Testis (tissue), 3 donors: ENCODE measurements around the gene SMARCD1. TPM values are rescaled to one million over a fixed set of nuclear protein-coding genes. Genes with fewer than 3 reads are reported as not detected.

Experiments
- DNase-seq: peaks from one replicate; pipeline ENCODE4 v3.0.0-alpha.2; 2019
- H3K27ac ChIP-seq, 2 donors: fragments of 200-600 bp; sonication (generic); one replicate each; pipeline ENCODE4 v1.5.1; 2019
- H3K27me3 ChIP-seq: fragments of 200-600 bp; sonication (generic); one replicate; pipeline ENCODE4 v1.5.1; 2019
- H3K36me3 ChIP-seq: fragments of 200-600 bp; sonication (generic); one replicate; pipeline ENCODE4 v1.5.1; 2017; ENCODE audit warnings: low read depth; ENCODE audit errors: missing control alignments
- H3K4me1 ChIP-seq: fragments of 200-600 bp; sonication (generic); one replicate; pipeline ENCODE4 v1.5.1; 2019
- H3K4me3 ChIP-seq, 2 donors: fragments of 200-600 bp; sonication (generic); one replicate each; pipeline ENCODE4 v1.5.1; 2017 to 2019
- H3K9me3 ChIP-seq: fragments of 200-600 bp; sonication (generic); one replicate; pipeline ENCODE4 v1.5.1; 2017
- POLR2A ChIP-seq: fragments of 450-650 bp; IDR thresholded peaks from one replicate; pipeline ENCODE4 v1.6.1; 2017; ENCODE audit warnings: antibody characterized with exemption, mild to moderate bottlenecking, moderate library complexity
- WGBS, 2 donors: methylation state at CpG; one replicate each; pipeline ENCODE4 v1.1.5; 2018; 5-methylcytosine and 5-hydroxymethylcytosine counted together
- intact Hi-C: fragments of 100-400 bp; cut with DNase I; formaldehyde crosslinking; loops from one replicate; pipeline ENCODE4 v1.15.1; 2023; ENCODE audit warnings: low total_unique reads
- polyA plus RNA-seq: library from polyadenylated mRNA; stranded (reverse); fragments of 350-450 nt; fragmentation: Illumina TruSeq; extraction: RNeasy Lipid Tissue Mini Kit (QIAGEN cat#74804); gene quantifications from one replicate; pipeline ENCODE4 v1.2.3, GENCODE V29; 2014; ENCODE audit warnings: low read depth, low replicate concordance; ENCODE audit not compliant: insufficient read depth
- total RNA-seq, 2 donors: library from RNA; depleted of rRNA; stranded (reverse); fragments of >200 nt; gene quantifications; one replicate each; pipeline ENCODE4 v1.2.3, GENCODE V29; 2016
- TF ChIP-seq, protein P1 (sequence below), 3 experiments: fragments of 450-650 bp in 2 of 3; fragments of 200-600 bp in 1 of 3; sonication (generic) in 1 of 3; IDR thresholded peaks; one replicate each; pipeline ENCODE4 v1.5.1; 2016 to 2019; ENCODE audit warnings: antibody characterized with exemption in 3 of 3, mild to moderate bottlenecking in 2 of 3, moderate library complexity in 1 of 3

Gene SMARCD1
- total and polyA plus RNA-seq, 3 donors from 2014 or later = 67.3 to 99.0 (median 87.6) TPM

GRCh38 chr12:50085615-50086072 is 502 bp downstream of the SMARCD1 start:
- TF ChIP-seq, protein P1, sequence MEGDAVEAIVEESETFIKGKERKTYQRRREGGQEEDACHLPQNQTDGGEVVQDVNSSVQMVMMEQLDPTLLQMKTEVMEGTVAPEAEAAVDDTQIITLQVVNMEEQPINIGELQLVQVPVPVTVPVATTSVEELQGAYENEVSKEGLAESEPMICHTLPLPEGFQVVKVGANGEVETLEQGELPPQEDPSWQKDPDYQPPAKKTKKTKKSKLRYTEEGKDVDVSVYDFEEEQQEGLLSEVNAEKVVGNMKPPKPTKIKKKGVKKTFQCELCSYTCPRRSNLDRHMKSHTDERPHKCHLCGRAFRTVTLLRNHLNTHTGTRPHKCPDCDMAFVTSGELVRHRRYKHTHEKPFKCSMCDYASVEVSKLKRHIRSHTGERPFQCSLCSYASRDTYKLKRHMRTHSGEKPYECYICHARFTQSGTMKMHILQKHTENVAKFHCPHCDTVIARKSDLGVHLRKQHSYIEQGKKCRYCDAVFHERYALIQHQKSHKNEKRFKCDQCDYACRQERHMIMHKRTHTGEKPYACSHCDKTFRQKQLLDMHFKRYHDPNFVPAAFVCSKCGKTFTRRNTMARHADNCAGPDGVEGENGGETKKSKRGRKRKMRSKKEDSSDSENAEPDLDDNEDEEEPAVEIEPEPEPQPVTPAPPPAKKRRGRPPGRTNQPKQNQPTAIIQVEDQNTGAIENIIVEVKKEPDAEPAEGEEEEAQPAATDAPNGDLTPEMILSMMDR (IDR thresholded peaks at IDR 0.05) = no peak
- no peak for TF ChIP-seq POLR2A
- Histone ChIP-seq H3K4me1 (peaks cover 8% of the 10 kb centered on the region), H3K9me3 (no peaks in the 10 kb centered on the region), H3K27ac (peak overlapping the region; percentile 89 to 96), H3K4me3 (peak overlapping the region; percentile 81 to 97), H3K36me3 (no peaks in the 10 kb centered on the region), H3K27me3 (no peaks in the 10 kb centered on the region)
- DNase-seq = no peak
- 1 to 3% methylated on average over 8 of the region's 8 CpGs for whole genome bisulfite sequencing, 2 donors
- intact Hi-C loops = no loop called here

GRCh38 chr12:50086148-50086547 is 1.0 kb downstream of the SMARCD1 start:
- intact Hi-C loops = no loop called here
- Histone ChIP-seq H3K9me3 (no peaks in the 10 kb centered on the region), H3K27me3 (no peaks in the 10 kb centered on the region), H3K4me1 (peaks cover 8% of the 10 kb centered on the region), H3K27ac (peak overlapping the region in 1 of 2 donors; percentile 96), H3K4me3 (no peak overlapping the region), H3K36me3 (no peaks in the 10 kb centered on the region)
- WGBS, 2 donors = 63 to 67% methylated on average over 1 to 5 of the region's 5 CpGs
- no peak for TF ChIP-seq POLR2A
- TF ChIP-seq, protein P1 (IDR thresholded peaks at IDR 0.05) = no peak
- no peak for DNase-seq

- no peak overlapping the region for H3K27ac ChIP-seq
- H3K9me3 ChIP-seq = no peaks in the 10 kb centered on the region
- H3K36me3 ChIP-seq = no peaks in the 10 kb centered on the region
- intact Hi-C loops = no loop called here
- H3K27me3 ChIP-seq = no peaks in the 10 kb centered on the region
- peaks cover 8% of the 10 kb centered on the region for H3K4me1 ChIP-seq
- 79 to 82% methylated on average over 9 of the region's 9 CpGs for WGBS, 2 donors
- no peak overlapping the region for H3K4me3 ChIP-seq
- TF ChIP-seq, protein P1 (IDR thresholded peaks at IDR 0.05) = no peak
- TF ChIP-seq POLR2A = no peak
- no peak for DNase-seq
Measured at GRCh38 chr12:50087151-50087550, 2.0 kb downstream of the SMARCD1 start.

- no peaks in the 10 kb centered on the region for H3K9me3 ChIP-seq
- no peaks in the 10 kb centered on the region for H3K27me3 ChIP-seq
- intact Hi-C loops = no loop called here
- TF ChIP-seq, protein P1 (IDR thresholded peaks at IDR 0.05) = no peak
- TF ChIP-seq POLR2A = no peak
- no peaks in the 10 kb centered on the region for H3K36me3 ChIP-seq
- peaks cover 8% of the 10 kb centered on the region for H3K4me1 ChIP-seq
- no peak for DNase-seq
- WGBS, 2 donors = 63 to 70% methylated on average over 3 of the region's 3 CpGs
- H3K27ac ChIP-seq = no peak overlapping the region
- no peak overlapping the region for H3K4me3 ChIP-seq
Measured at GRCh38 chr12:50087995-50088394, 2.9 kb downstream of the SMARCD1 start.

GRCh38 chr12:50088577-50089335 is 3.6 kb downstream of the SMARCD1 start:
- Histone ChIP-seq H3K27ac (no peak overlapping the region), H3K4me1 (peaks cover 8% of the 10 kb centered on the region), H3K9me3 (no peaks in the 10 kb centered on the region), H3K4me3 (no peak overlapping the region), H3K27me3 (no peaks in the 10 kb centered on the region), H3K36me3 (no peaks in the 10 kb centered on the region)
- no peak for TF ChIP-seq POLR2A
- TF ChIP-seq, protein P1 (IDR thresholded peaks at IDR 0.05) = peak in 2 of 3 experiments; percentile 66 to 67
- WGBS, 2 donors = 35 to 56% methylated on average over 3 of the region's 3 CpGs
- intact Hi-C loops = no loop called here
- DNase-seq = peak; percentile 66
